ENCODE results near the gene IFT57. TPM values are rescaled to one million over a fixed set of nuclear protein-coding genes. Genes with fewer than 3 reads are reported as not detected.

Gene IFT57
- total RNA-seq, 1 donor from 2014 or later, result 90.5 TPM

DNA sequence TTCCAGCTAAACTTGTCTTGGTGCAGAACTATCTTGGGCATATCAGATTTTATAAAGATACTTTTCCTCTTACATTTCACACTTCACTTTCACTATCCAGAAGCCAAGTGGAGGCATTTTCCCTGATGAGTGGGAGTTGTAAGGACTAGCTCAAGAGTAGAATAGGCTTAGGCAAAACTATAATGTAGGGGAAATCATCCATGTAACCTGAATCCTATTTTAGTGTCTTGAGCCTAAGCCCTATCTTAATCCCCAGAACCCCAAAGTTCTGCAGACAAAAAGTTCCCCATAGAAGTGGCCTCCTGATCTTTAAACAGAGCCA lies 89.2 kb downstream of the IFT57 start:
- TF ChIP-seq, protein P1, sequence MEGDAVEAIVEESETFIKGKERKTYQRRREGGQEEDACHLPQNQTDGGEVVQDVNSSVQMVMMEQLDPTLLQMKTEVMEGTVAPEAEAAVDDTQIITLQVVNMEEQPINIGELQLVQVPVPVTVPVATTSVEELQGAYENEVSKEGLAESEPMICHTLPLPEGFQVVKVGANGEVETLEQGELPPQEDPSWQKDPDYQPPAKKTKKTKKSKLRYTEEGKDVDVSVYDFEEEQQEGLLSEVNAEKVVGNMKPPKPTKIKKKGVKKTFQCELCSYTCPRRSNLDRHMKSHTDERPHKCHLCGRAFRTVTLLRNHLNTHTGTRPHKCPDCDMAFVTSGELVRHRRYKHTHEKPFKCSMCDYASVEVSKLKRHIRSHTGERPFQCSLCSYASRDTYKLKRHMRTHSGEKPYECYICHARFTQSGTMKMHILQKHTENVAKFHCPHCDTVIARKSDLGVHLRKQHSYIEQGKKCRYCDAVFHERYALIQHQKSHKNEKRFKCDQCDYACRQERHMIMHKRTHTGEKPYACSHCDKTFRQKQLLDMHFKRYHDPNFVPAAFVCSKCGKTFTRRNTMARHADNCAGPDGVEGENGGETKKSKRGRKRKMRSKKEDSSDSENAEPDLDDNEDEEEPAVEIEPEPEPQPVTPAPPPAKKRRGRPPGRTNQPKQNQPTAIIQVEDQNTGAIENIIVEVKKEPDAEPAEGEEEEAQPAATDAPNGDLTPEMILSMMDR (IDR thresholded peaks at IDR 0.05), result no peak
- no peak for TF ChIP-seq EZH2phosphoT487 (IDR thresholded peaks at IDR 0.05)
- no peak for TF ChIP-seq EZH2 (IDR thresholded peaks at IDR 0.05)

DNA sequence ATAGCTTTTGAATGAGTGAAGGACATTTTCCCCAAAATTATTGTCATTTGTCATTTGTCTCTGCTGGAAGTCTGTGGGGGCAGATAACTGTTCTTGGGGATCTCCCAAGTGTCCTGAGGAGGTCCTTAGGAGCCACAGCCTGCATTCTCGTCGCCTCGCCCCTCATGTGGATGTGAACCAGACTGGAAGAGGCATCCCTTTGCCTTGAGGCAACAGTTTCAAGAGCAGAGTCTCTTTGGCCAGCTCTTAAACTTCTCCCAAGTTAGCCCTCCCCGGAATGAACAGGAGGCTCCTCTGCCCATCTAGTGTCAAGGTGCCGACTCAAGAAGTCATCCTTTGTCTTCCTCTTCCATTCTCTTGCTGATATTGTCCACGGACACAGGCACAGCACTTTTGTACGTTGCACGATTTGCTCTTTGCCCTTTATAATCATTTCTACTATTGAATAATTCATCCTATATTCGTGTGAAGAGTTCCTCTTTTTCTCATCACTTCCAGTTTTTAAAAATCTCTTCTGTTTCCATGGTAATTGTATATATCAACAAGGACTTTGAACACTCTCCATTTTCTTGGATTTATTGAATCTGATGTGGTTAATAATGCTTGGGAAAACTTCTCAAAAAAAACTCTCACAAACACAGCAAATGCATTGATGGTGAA lies 90.6 kb downstream of the IFT57 start:
- Histone ChIP-seq H3K4me1 (peaks cover 18% of the 10 kb centered on the region), H3K4me2 (no peak overlapping the region), H3K36me3 (no peaks in the 10 kb centered on the region), H3K4me3 (no peak overlapping the region), H3K9ac (no peak overlapping the region), H3F3A (ENCODE audit: low read depth) (no peaks in the 10 kb centered on the region), H3K9me3 (ENCODE audit: low read depth) (no peaks in the 10 kb centered on the region), H3K27ac (no peak overlapping the region), H3K79me2 (ENCODE audit: low read depth) (no peaks in the 10 kb centered on the region), H2AFZ (replicated peaks) (no peak overlapping the region), H4K20me1 (ENCODE audit: low read depth) (no peaks in the 10 kb centered on the region), H3K27me3 (no peaks in the 10 kb centered on the region)
- Mint-ChIP-seq H3K4me1 (peaks cover 23% of the 10 kb centered on the region), H3K27me3 (ENCODE audit: insufficient read depth, low read depth) (no peaks in the 10 kb centered on the region), H3K36me3 (no peaks in the 10 kb centered on the region), H3K27ac (no peak overlapping the region), H3K4me3 (no peak overlapping the region), H3K9me3 (no peaks in the 10 kb centered on the region)
- no peak for DNase-seq (ENCODE audit: low spot score)
- no peak for TF ChIP-seq EZH2phosphoT487 (IDR thresholded peaks at IDR 0.05)
- TF ChIP-seq EZH2 (IDR thresholded peaks at IDR 0.05), result no peak
- TF ChIP-seq, protein P1 (IDR thresholded peaks at IDR 0.05), result no peak

More for the DNA sequence above, 89.2 kb downstream of the IFT57 start:
- Histone ChIP-seq H3F3A (ENCODE audit: low read depth) (no peaks in the 10 kb centered on the region), H3K27me3 (no peaks in the 10 kb centered on the region), H4K20me1 (ENCODE audit: low read depth) (no peaks in the 10 kb centered on the region), H3K4me1 (peaks cover 18% of the 10 kb centered on the region), H2AFZ (replicated peaks) (no peak overlapping the region), H3K4me3 (no peak overlapping the region), H3K36me3 (no peaks in the 10 kb centered on the region), H3K9me3 (ENCODE audit: low read depth) (no peaks in the 10 kb centered on the region), H3K9ac (no peak overlapping the region), H3K27ac (no peak overlapping the region), H3K4me2 (peak overlapping the region; percentile 39), H3K79me2 (ENCODE audit: low read depth) (no peaks in the 10 kb centered on the region)
- Mint-ChIP-seq H3K27me3 (ENCODE audit: insufficient read depth, low read depth) (peaks cover 3% of the 10 kb centered on the region), H3K4me1 (peaks cover 23% of the 10 kb centered on the region), H3K4me3 (no peak overlapping the region), H3K9me3 (no peaks in the 10 kb centered on the region), H3K27ac (no peak overlapping the region), H3K36me3 (no peaks in the 10 kb centered on the region)
- peak; percentile 34 for DNase-seq (ENCODE audit: low spot score)

DNA sequence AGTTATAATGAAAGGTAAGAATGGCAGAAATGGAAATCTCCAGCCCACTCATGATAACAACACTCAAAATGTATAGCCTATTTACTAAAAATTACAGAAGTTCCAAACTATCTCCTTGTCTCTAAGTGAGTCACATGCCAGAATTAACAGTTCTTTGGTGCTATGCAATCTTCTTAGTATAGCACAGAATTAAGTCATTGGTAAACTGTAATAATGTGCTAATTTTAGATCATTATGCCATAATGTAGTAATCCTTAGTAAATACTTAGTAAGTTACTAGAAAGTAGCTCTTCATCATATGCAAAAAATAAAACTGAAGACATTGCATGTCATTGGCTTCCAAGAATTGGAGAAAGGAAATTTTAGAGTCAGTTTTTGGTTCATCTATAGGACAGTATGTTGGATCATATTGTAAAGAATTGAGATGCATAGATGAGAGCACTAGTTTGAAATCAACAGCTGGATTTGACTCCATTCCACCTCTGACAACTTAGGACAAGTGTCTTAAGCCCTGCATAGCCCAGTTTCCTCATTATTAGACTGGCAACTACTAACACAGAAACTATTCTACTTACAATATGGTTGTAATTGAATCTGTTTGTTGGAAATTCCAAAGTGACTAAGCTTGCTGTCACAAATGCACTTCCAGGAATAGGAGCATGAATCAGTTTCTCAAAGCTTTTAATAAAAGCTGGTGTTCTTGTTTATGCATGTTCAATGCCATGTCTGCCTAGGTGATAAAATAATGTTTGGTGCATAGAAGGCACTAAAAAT lies 91.3 kb downstream of the IFT57 start:
- H3F3A ChIP-seq (ENCODE audit: low read depth), result no peaks in the 10 kb centered on the region
- no peak overlapping the region for H3K4me3 ChIP-seq
- Mint-ChIP-seq H3K9me3 (no peaks in the 10 kb centered on the region), H3K4me3 (no peak overlapping the region), H3K4me1 (peaks cover 29% of the 10 kb centered on the region), H3K27ac (no peak overlapping the region), H3K27me3 (ENCODE audit: insufficient read depth, low read depth) (no peaks in the 10 kb centered on the region), H3K36me3 (no peaks in the 10 kb centered on the region)
- H4K20me1 ChIP-seq (ENCODE audit: low read depth), result no peaks in the 10 kb centered on the region
- no peaks in the 10 kb centered on the region for H3K27me3 ChIP-seq
- H3K27ac ChIP-seq, result no peak overlapping the region
- H3K79me2 ChIP-seq (ENCODE audit: low read depth), result no peaks in the 10 kb centered on the region
- DNase-seq (ENCODE audit: low spot score), result no peak
- H2AFZ ChIP-seq (replicated peaks), result no peak overlapping the region
- TF ChIP-seq, protein P1 (IDR thresholded peaks at IDR 0.05), result no peak
- H3K9ac ChIP-seq, result no peak overlapping the region
- peaks cover 18% of the 10 kb centered on the region for H3K4me1 ChIP-seq
- H3K36me3 ChIP-seq, result no peaks in the 10 kb centered on the region
- no peak overlapping the region for H3K4me2 ChIP-seq
- H3K9me3 ChIP-seq (ENCODE audit: low read depth), result no peaks in the 10 kb centered on the region
